ENCODE results near the gene BTN1A1. TPM values are rescaled to one million over a fixed set of nuclear protein-coding genes. Genes with fewer than 3 reads are reported as not detected.
A peak's percentile ranks its signal among the peaks of the same experiment; 100 is the strongest.
"Not testable (repeated sequence)": the region's sequence is repeated elsewhere in the genome, so short reads cannot be mapped to it uniquely, and the experiment has no call there.

BTN1A1 gene
- polyA plus RNA-seq (2012; ENCODE audit: missing spikeins), result 0.70 TPM

- TF ChIP-seq POLR2A (IDR thresholded peaks at IDR 0.05; ENCODE audit: low read depth, low read length), result no peak
- TF ChIP-seq TAF1 (IDR thresholded peaks at IDR 0.05; ENCODE audit: borderline replicate concordance, low read depth, low read length), result no peak
- no peak for TF ChIP-seq POLR2AphosphoS5 (IDR thresholded peaks at IDR 0.05; ENCODE audit: low read depth, low read length)
- DNase-seq (ENCODE audit: insufficient read length) (no peak), FAIRE-seq (no peak)
Observed at GRCh38 chr6:26500102-26500501, at the start of gene BTN1A1. BTN1A1 (plus strand) TSS chr6:26500303; CDS start chr6:26501287, 984 bp downstream.

GRCh38 chr6:26452631-26453235 lies 47.4 kb upstream of the BTN1A1 start:
- no peak for TF ChIP-seq POLR2A (IDR thresholded peaks at IDR 0.05; ENCODE audit: low read depth, low read length)
- TF ChIP-seq TAF1 (IDR thresholded peaks at IDR 0.05; ENCODE audit: borderline replicate concordance, low read depth, low read length), result no peak
- no peak for TF ChIP-seq POLR2AphosphoS5 (IDR thresholded peaks at IDR 0.05; ENCODE audit: low read depth, low read length)
- no peak for DNase-seq (ENCODE audit: insufficient read length)
- FAIRE-seq, result no peak

GRCh38 chr6:26454631-26455030 lies 45.5 kb upstream of the BTN1A1 start:
- DNase-seq (ENCODE audit: insufficient read length), result no peak
- FAIRE-seq, result no peak
- TF ChIP-seq TAF1 (IDR thresholded peaks at IDR 0.05; ENCODE audit: borderline replicate concordance, low read depth, low read length) (no peak), POLR2A (IDR thresholded peaks at IDR 0.05; ENCODE audit: low read depth, low read length) (no peak), POLR2AphosphoS5 (IDR thresholded peaks at IDR 0.05; ENCODE audit: low read depth, low read length) (no peak)

GRCh38 chr6:26455357-26455970 lies 44.6 kb upstream of the BTN1A1 start:
- FAIRE-seq (no peak), DNase-seq (ENCODE audit: insufficient read length) (no peak)
- no peak for TF ChIP-seq TAF1 (IDR thresholded peaks at IDR 0.05; ENCODE audit: borderline replicate concordance, low read depth, low read length)
- no peak for TF ChIP-seq POLR2A (IDR thresholded peaks at IDR 0.05; ENCODE audit: low read depth, low read length)
- TF ChIP-seq POLR2AphosphoS5 (IDR thresholded peaks at IDR 0.05; ENCODE audit: low read depth, low read length), result no peak

GRCh38 chr6:26457264-26457805 lies 42.8 kb upstream of the BTN1A1 start:
- no peak for DNase-seq (ENCODE audit: insufficient read length)
- no peak for TF ChIP-seq POLR2A (IDR thresholded peaks at IDR 0.05; ENCODE audit: low read depth, low read length)
- no peak for TF ChIP-seq TAF1 (IDR thresholded peaks at IDR 0.05; ENCODE audit: borderline replicate concordance, low read depth, low read length)
- TF ChIP-seq POLR2AphosphoS5 (IDR thresholded peaks at IDR 0.05; ENCODE audit: low read depth, low read length), result no peak
- FAIRE-seq, result no peak

- DNase-seq (ENCODE audit: insufficient read length), result peak; percentile 66
- no peak for TF ChIP-seq TAF1 (IDR thresholded peaks at IDR 0.05; ENCODE audit: borderline replicate concordance, low read depth, low read length)
- peak; percentile 48; the same call in 1 of the 2 replicates for TF ChIP-seq POLR2A (IDR thresholded peaks at IDR 0.05; ENCODE audit: low read depth, low read length)
- peak; percentile 87 for FAIRE-seq
Observed at GRCh38 chr6:26457806-26458688, 42.1 kb upstream of the BTN1A1 start, which contains the start of gene BTN2A1. BTN2A1 (plus strand) TSS chr6:26457955; CDS start chr6:26458637, 682 bp downstream.

- DNase-seq (ENCODE audit: insufficient read length), result no peak
- TF ChIP-seq POLR2AphosphoS5 (IDR thresholded peaks at IDR 0.05; ENCODE audit: low read depth, low read length), result no peak
- TF ChIP-seq TAF1 (IDR thresholded peaks at IDR 0.05; ENCODE audit: borderline replicate concordance, low read depth, low read length), result no peak
- no peak for TF ChIP-seq POLR2A (IDR thresholded peaks at IDR 0.05; ENCODE audit: low read depth, low read length)
- no peak for FAIRE-seq
Observed at GRCh38 chr6:26459023-26459810, 40.9 kb upstream of the BTN1A1 start.

- DNase-seq (ENCODE audit: insufficient read length); FAIRE-seq: not testable (repeated sequence)
Observed at GRCh38 chr6:26461353-26461752, 38.8 kb upstream of the BTN1A1 start.

- no peak for TF ChIP-seq POLR2AphosphoS5 (IDR thresholded peaks at IDR 0.05; ENCODE audit: low read depth, low read length)
- no peak for TF ChIP-seq POLR2A (IDR thresholded peaks at IDR 0.05; ENCODE audit: low read depth, low read length)
- no peak for TF ChIP-seq TAF1 (IDR thresholded peaks at IDR 0.05; ENCODE audit: borderline replicate concordance, low read depth, low read length)
- DNase-seq (ENCODE audit: insufficient read length), result no peak
- FAIRE-seq, result no peak
Observed at GRCh38 chr6:26464014-26464413, 36.1 kb upstream of the BTN1A1 start.

- DNase-seq (ENCODE audit: insufficient read length), result no peak
- FAIRE-seq, result no peak
- TF ChIP-seq TAF1 (IDR thresholded peaks at IDR 0.05; ENCODE audit: borderline replicate concordance, low read depth, low read length) (no peak), POLR2A (IDR thresholded peaks at IDR 0.05; ENCODE audit: low read depth, low read length) (no peak), POLR2AphosphoS5 (IDR thresholded peaks at IDR 0.05; ENCODE audit: low read depth, low read length) (no peak)
Observed at GRCh38 chr6:26464416-26465131, 35.5 kb upstream of the BTN1A1 start.

Measured in GM12892 (cell line).